Suppressor macrophage (primary cell): ENCODE data around the gene UBE2J2.

Source experiments
- DNase-seq, 4 experiments: peaks; one replicate each; pipeline ENCODE4 v3.0.0-alpha.2; 2020 to 2022

Gene UBE2J2

GRCh38 chr1:1225913-1226312, 47.7 kb downstream of the UBE2J2 start:
- no peak for DNase-seq

GRCh38 chr1:1225238-1225845, 48.3 kb downstream of the UBE2J2 start:
- no peak for DNase-seq

GRCh38 chr1:1223891-1224290, 49.8 kb downstream of the UBE2J2 start:
- no peak for DNase-seq

GRCh38 chr1:1223321-1223720, 50.3 kb downstream of the UBE2J2 start:
- DNase-seq = no peak

GRCh38 chr1:1222575-1223225, 51.0 kb downstream of the UBE2J2 start:
- DNase-seq = no peak

- no peak for DNase-seq
Measured at GRCh38 chr1:1221887-1222574, 51.6 kb downstream of the UBE2J2 start.

GRCh38 chr1:1220197-1220596, 53.5 kb downstream of the UBE2J2 start:
- no peak for DNase-seq

- DNase-seq = no peak
Measured at GRCh38 chr1:1219341-1219740, 54.3 kb downstream of the UBE2J2 start.

GRCh38 chr1:1218524-1219200, 55.0 kb downstream of the UBE2J2 start:
- DNase-seq = no peak

- no peak for DNase-seq
Measured at GRCh38 chr1:1217621-1218523, 55.8 kb downstream of the UBE2J2 start.

- no peak for DNase-seq
Measured at GRCh38 chr1:1216770-1217620, 56.7 kb downstream of the UBE2J2 start.

GRCh38 chr1:1215881-1216605, 57.6 kb downstream of the UBE2J2 start:
- no peak for DNase-seq

- no peak for DNase-seq
Measured at GRCh38 chr1:1215080-1215676, 58.5 kb downstream of the UBE2J2 start.

GRCh38 chr1:1213345-1214265, 60.0 kb downstream of the UBE2J2 start, which contains the start of gene TNFRSF4:
Gene TNFRSF4 (minus strand): TSS chr1:1214153. CDS start chr1:1214127, 26 bp downstream.
- peak in 1 of 4 experiments; percentile 27 for DNase-seq

- DNase-seq = peak; percentile 39 to 79 (median 62)
Measured at GRCh38 chr1:1212780-1213344, 60.8 kb downstream of the UBE2J2 start.

- no peak for DNase-seq
Measured at GRCh38 chr1:1211541-1212441, 61.9 kb downstream of the UBE2J2 start.
